Smooth muscle cell (in vitro differentiated cells): ENCODE data around the gene SLC22A2. TPM values are rescaled to one million over a fixed set of nuclear protein-coding genes. Genes with fewer than 3 reads are reported as not detected.
"Not testable (repeated sequence)": the region's sequence is repeated elsewhere in the genome, so short reads cannot be mapped to it uniquely, and the experiment has no call there.

Experiments used
- DNase-seq: peaks from one replicate; lab custom pipeline; 2025; ENCODE audit not compliant: unreplicated experiment; lab: John Stamatoyannopoulos, UW
- H2AFZ ChIP-seq: fragments of 200-600 bp; sonication (generic); 2 replicates; pipeline ENCODE4 v1.6.0; 2016; ENCODE audit warnings: antibody characterized with exemption, low read depth, mild to moderate bottlenecking
- H3F3A ChIP-seq: fragments of 200-600 bp; sonication (generic); 2 replicates; pipeline ENCODE4 v1.6.0; 2017; ENCODE audit warnings: antibody characterized with exemption, low read depth
- H3K27ac ChIP-seq: fragments of 200-600 bp; sonication (generic); 2 replicates; pipeline ENCODE4 v1.5.1; 2016; ENCODE audit warnings: low read depth, mild to moderate bottlenecking
- H3K27me3 ChIP-seq: fragments of 200-600 bp; sonication (generic); 2 replicates; pipeline ENCODE4 v1.6.1; 2016; ENCODE audit warnings: low read depth, mild to moderate bottlenecking
- H3K36me3 ChIP-seq: fragments of 200-600 bp; sonication (generic); 2 replicates; pipeline ENCODE4 v1.5.1; 2016; ENCODE audit warnings: low read depth
- H3K4me1 ChIP-seq: fragments of 200-600 bp; sonication (generic); 2 replicates; pipeline ENCODE4 v1.5.1; 2016; ENCODE audit warnings: low read depth
- H3K4me2 ChIP-seq: fragments of 200-600 bp; sonication (generic); 2 replicates; pipeline ENCODE4 v1.6.0; 2016; ENCODE audit warnings: mild to moderate bottlenecking
- H3K4me3 ChIP-seq: fragments of 200-600 bp; sonication (generic); 2 replicates; pipeline ENCODE4 v1.5.1; 2016; ENCODE audit warnings: mild to moderate bottlenecking
- H3K79me2 ChIP-seq: fragments of 200-600 bp; sonication (generic); 2 replicates; pipeline ENCODE4 v1.6.0; 2016; ENCODE audit warnings: low read depth, mild to moderate bottlenecking
- H3K9ac ChIP-seq: fragments of 200-600 bp; sonication (generic); 2 replicates; pipeline ENCODE4 v1.6.0; 2016; ENCODE audit warnings: low read depth
- H3K9me3 ChIP-seq: fragments of 200-600 bp; sonication (generic); replicated peaks from 2 replicates; pipeline ENCODE4 v1.5.1; 2016; ENCODE audit warnings: low read depth
- H4K20me1 ChIP-seq: fragments of 200-600 bp; sonication (generic); 2 replicates; pipeline ENCODE4 v1.6.0; 2016; ENCODE audit warnings: low read depth
- CTCF ChIP-seq: fragments of 200-600 bp; sonication (generic); IDR thresholded peaks from 2 replicates; pipeline ENCODE4 v1.5.1; 2017; ENCODE audit warnings: borderline replicate concordance, mild to moderate bottlenecking, antibody characterized with exemption; ENCODE audit not compliant: insufficient read depth, poor library complexity, severe bottlenecking
- WGBS: methylation state at CpG from one replicate; pipeline ENCODE4 v1.1.7; 2016; ENCODE audit warnings: low lambda C conversion rate; 5-methylcytosine and 5-hydroxymethylcytosine counted together
- polyA plus RNA-seq: library from polyadenylated mRNA; unstranded; fragments of >200 nt; fragmentation: Nextera tagmentation; extraction: Ambion mirVana; gene quantifications from 2 replicates; pipeline ENCODE4 v1.2.1, GENCODE V29; 2016
- total RNA-seq: library from RNA; depleted of rRNA; stranded (reverse); fragments of >200 nt; gene quantifications from 2 replicates; pipeline ENCODE4 v1.2.3, GENCODE V29; 2014

The SLC22A2 gene
- total RNA-seq (3.5 and 7.0 TPM in 2 replicates), polyA plus RNA-seq (5.8 and 7.0 TPM in 2 replicates)

- Histone ChIP-seq H3K4me3 (no peak within 1 kb of the TSS), H3K27ac (peak within 1 kb of the TSS; percentile 86), H3K9ac (peak within 1 kb of the TSS; percentile 36), H3K4me2 (peak within 1 kb of the TSS; percentile 67), H4K20me1 (no peaks in the 10 kb centered on the region), H3K9me3 (no peaks in the 10 kb centered on the region), H3K79me2 (peaks cover 14% of the 10 kb centered on the region), H3F3A (peaks cover 12% of the 10 kb centered on the region), H3K36me3 (no peaks in the 10 kb centered on the region), H3K27me3 (no peaks in the 10 kb centered on the region), H3K4me1 (peaks cover 16% of the 10 kb centered on the region), H2AFZ (peak within 1 kb of the TSS; percentile 92)
- WGBS = 86% methylated on average over 43 of the region's 43 CpGs
- no peak for TF ChIP-seq CTCF
- no peak for DNase-seq
Measured at GRCh38 chr6:160258346-160259142, at the start of gene SLC22A2. SLC22A2 (minus strand) TSS chr6:160258821; CDS start chr6:160258757, 64 bp downstream.

DNA sequence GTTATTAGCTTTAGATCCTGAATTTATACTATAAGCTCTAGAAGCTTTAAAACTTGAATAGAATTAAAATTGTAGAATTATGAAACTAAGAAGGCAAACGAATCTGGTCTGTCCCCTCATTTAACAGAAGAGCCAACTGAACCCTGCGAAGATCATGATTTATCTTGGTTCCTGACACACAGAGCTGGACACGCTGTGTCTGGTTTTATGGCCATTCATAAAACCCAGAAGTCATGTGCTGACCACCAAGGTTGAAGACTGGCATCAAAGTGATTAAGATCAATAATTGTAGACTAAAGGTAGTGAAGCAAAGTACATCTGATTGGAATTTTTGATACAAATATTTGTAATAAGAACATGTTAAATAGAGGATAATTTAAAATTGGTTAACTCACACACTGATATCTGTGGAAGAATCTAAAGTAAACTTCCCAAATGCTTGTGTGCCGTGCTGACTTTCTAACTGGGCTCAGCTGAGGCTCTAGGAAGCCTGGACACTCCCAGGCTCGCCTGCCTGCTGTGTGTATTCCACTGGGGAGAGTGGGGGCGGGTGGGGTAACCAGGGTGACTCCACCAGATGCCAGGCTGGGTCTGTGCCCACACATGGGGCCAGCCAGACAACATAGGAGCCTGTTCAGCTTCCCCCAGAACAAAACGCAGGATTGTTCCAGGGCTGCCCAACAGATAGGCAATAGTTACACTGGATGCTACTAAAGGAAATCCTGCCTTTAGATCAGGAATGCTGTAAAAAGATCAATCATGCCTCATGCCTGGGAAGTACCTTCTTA, 47.5 kb upstream of the SLC22A2 start:
- Histone ChIP-seq H3K4me3 (no peak overlapping the region), H3F3A (no peaks in the 10 kb centered on the region), H3K4me2 (no peak overlapping the region), H3K27me3 (no peaks in the 10 kb centered on the region), H2AFZ (no peak overlapping the region), H3K9me3 (peaks cover 8% of the 10 kb centered on the region), H3K79me2 (no peaks in the 10 kb centered on the region), H4K20me1 (no peaks in the 10 kb centered on the region), H3K27ac (no peak overlapping the region), H3K36me3 (no peaks in the 10 kb centered on the region), H3K4me1 (no peaks in the 10 kb centered on the region), H3K9ac (no peak overlapping the region)
- no peak for TF ChIP-seq CTCF
- no peak for DNase-seq
- WGBS = 55% methylated on average over 7 of the region's 7 CpGs

GRCh38 chr6:160303806-160304205, 45.2 kb upstream of the SLC22A2 start:
- no peak for TF ChIP-seq CTCF
- WGBS = 78% methylated on average over 2 of the region's 2 CpGs
- Histone ChIP-seq H3K4me2 (no peak overlapping the region), H3F3A (no peaks in the 10 kb centered on the region), H2AFZ (no peak overlapping the region), H4K20me1 (no peaks in the 10 kb centered on the region), H3K79me2 (no peaks in the 10 kb centered on the region), H3K4me1 (no peaks in the 10 kb centered on the region), H3K9me3 (no peaks in the 10 kb centered on the region), H3K4me3 (no peak overlapping the region), H3K27me3 (no peaks in the 10 kb centered on the region), H3K27ac (no peak overlapping the region), H3K36me3 (no peaks in the 10 kb centered on the region), H3K9ac (no peak overlapping the region)
- no peak for DNase-seq

DNA sequence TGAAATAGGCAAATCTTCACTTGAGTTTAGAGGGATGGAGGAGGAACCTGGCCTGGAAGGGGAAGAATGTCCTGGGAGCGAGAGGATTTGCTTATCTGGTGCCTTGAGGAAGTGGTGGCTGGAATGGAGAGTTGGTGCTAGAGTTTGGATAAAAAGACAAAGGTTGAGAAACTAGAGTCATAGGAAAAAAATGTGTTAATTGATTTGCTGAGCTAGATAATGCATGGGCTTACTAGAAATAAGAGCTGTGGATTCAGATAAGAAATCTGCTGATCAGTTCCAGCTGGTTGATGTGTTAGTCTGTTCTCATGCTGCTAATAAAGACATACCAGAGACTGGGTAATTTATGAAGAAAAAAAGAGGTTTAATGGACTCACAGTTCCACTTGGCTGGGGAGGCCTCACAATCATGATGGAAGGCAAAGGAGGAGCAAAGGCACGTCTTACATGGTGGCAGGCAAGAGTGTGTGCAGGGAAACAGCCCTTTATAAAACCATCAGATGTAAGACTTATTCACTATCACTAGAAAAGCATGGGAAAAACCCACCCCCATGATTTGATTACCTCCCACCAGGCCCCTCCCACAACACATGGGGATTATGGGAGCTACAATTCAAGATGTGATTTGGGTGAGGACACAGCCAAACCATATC, 43.9 kb upstream of the SLC22A2 start:
- H3K27ac ChIP-seq = peak overlapping the region; percentile 25

More for the DNA sequence above, 43.9 kb upstream of the SLC22A2 start:
- H2AFZ ChIP-seq, DNase-seq, H3K9me3 ChIP-seq, H3K9ac ChIP-seq, H3K4me3 ChIP-seq, H3F3A ChIP-seq, H3K79me2 ChIP-seq, H3K27me3 ChIP-seq, H3K4me1 ChIP-seq, H4K20me1 ChIP-seq, H3K4me2 ChIP-seq, H3K36me3 ChIP-seq: not testable (repeated sequence)
- WGBS = 51% methylated on average over 2 of the region's 2 CpGs
